HepG2 (cell line): ENCODE data around the gene COBL. TPM values are rescaled to one million over a fixed set of nuclear protein-coding genes. Genes with fewer than 3 reads are reported as not detected.
A peak's percentile ranks its signal among the peaks of the same experiment; 100 is the strongest.

Experiments
- AGO1 ChIP-seq: fragments of 200-400 bp; formaldehyde crosslinking; IDR thresholded peaks from 2 replicates; pipeline ENCODE4 v1.6.1; 2017; ENCODE audit warnings: mild to moderate bottlenecking, low read depth, low read length, moderate library complexity; ENCODE audit not compliant: poor library complexity, severe bottlenecking
- BORCS8-MEF2B ChIP-seq: sonication (generic); formaldehyde crosslinking; IDR thresholded peaks from 2 replicates; pipeline ENCODE4 v1.8.0; 2022; ENCODE audit warnings: mild to moderate bottlenecking, missing genetic modification reagents
- BRCA1 ChIP-seq: sonication (generic); formaldehyde crosslinking; IDR thresholded peaks from 2 replicates; pipeline ENCODE4 v1.4.0; 2020; ENCODE audit warnings: missing genetic modification reagents
- BRF2 ChIP-seq: sonication (generic); formaldehyde crosslinking; IDR thresholded peaks from 2 replicates; pipeline ENCODE4 v1.8.1; 2022; ENCODE audit warnings: mild to moderate bottlenecking, missing genetic modification reagents
- FOXK2 ChIP-seq: fragments of 450-650 bp; IDR thresholded peaks from 2 replicates; pipeline ENCODE4 v1.6.1; 2016
- FUBP1 ChIP-seq: sonication (generic); formaldehyde crosslinking; IDR thresholded peaks from 2 replicates; pipeline ENCODE4 v1.5.1; 2020; ENCODE audit warnings: missing genetic modification reagents, mild to moderate bottlenecking, borderline replicate concordance
- GABPA ChIP-seq, 2 experiments: IDR thresholded peaks; 2 replicates each; pipeline ENCODE4 v1.6.1; 2011 to 2016; ENCODE audit warnings: low read depth in 2 of 2, low read length in 1 of 2, missing biosample characterization in 1 of 2, missing genetic modification characterization in 1 of 2
- MED13 ChIP-seq: sonication (generic); formaldehyde crosslinking; IDR thresholded peaks from 2 replicates; pipeline ENCODE4 v1.5.0; 2020; ENCODE audit warnings: missing genetic modification reagents
- MEIS2 ChIP-seq: sonication (generic); formaldehyde crosslinking; IDR thresholded peaks from 2 replicates; pipeline ENCODE4 v1.9.0; 2021; ENCODE audit warnings: mild to moderate bottlenecking, missing genetic modification reagents
- NFKB2 ChIP-seq: sonication (generic); formaldehyde crosslinking; IDR thresholded peaks from 2 replicates; pipeline ENCODE4 v1.4.0; 2020; ENCODE audit warnings: missing genetic modification reagents, borderline replicate concordance
- SP4 ChIP-seq: sonication (generic); formaldehyde crosslinking; IDR thresholded peaks from 2 replicates; pipeline ENCODE4 v1.8.1; 2023; ENCODE audit warnings: mild to moderate bottlenecking, missing genetic modification reagents
- U2AF1 ChIP-seq: fragments of 200-400 bp; formaldehyde crosslinking; optimal IDR thresholded peaks from 2 replicates; pipeline ENCODE3; 2017; ENCODE audit warnings: mild to moderate bottlenecking, low read depth, low read length
- YY1 ChIP-seq: IDR thresholded peaks from 2 replicates; pipeline ENCODE4 v1.6.1; 2011; ENCODE audit warnings: low read length, low read depth, moderate library complexity, mild to moderate bottlenecking; ENCODE audit not compliant: insufficient read depth, insufficient replicate concordance
- ZBTB34 ChIP-seq: sonication (generic); formaldehyde crosslinking; IDR thresholded peaks from 2 replicates; pipeline ENCODE4 v1.8.0; 2022; ENCODE audit warnings: mild to moderate bottlenecking, missing genetic modification reagents
- ZFP36 ChIP-seq: fragments of 150-350 bp; IDR thresholded peaks from 2 replicates; pipeline ENCODE4 v1.6.1; 2018; ENCODE audit warnings: borderline replicate concordance, low read length, low read depth; ENCODE audit not compliant: partially characterized antibody
- ZKSCAN8 ChIP-seq: IDR thresholded peaks from 2 replicates; pipeline ENCODE4 v1.6.1; 2016; ENCODE audit warnings: borderline replicate concordance, missing genetic modification reagents, missing compliant biosample characterization
- ZNF10 ChIP-seq: sonication (generic); formaldehyde crosslinking; IDR thresholded peaks from 2 replicates; pipeline ENCODE4 v1.4.0; 2020; ENCODE audit warnings: mild to moderate bottlenecking, low read depth, missing genetic modification reagents, borderline replicate concordance
- ZNF446 ChIP-seq: sonication (generic); formaldehyde crosslinking; IDR thresholded peaks from 2 replicates; pipeline ENCODE4 v1.5.0; 2020; ENCODE audit warnings: mild to moderate bottlenecking, missing genetic modification reagents
- ZNF468 ChIP-seq: sonication (generic); formaldehyde crosslinking; IDR thresholded peaks from 2 replicates; pipeline ENCODE4 v1.8.0; 2022; ENCODE audit warnings: mild to moderate bottlenecking, moderate library complexity, missing genetic modification reagents
- ZNF605 ChIP-seq: sonication (generic); formaldehyde crosslinking; IDR thresholded peaks from 2 replicates; pipeline ENCODE4 v1.8.0; 2022; ENCODE audit warnings: mild to moderate bottlenecking, missing genetic modification reagents
- polyA plus RNA-seq, 8 experiments: library from polyadenylated mRNA; depleted of rRNA in 3 of 8; stranded (reverse) in 7 of 8; unstranded in 1 of 8; fragments of >200 nt; fragmentation: Illumina TruSeq in 4 of 8; extraction: Trizol in 4 of 8; gene quantifications; 2 replicates each; pipeline versions ENCODE4 v1.2.1 to v1.2.3, GENCODE V29; 2011 to 2016; ENCODE audit warnings: low read depth in 4 of 8, missing spikeins in 1 of 8, mixed read lengths in 1 of 8; ENCODE audit not compliant: insufficient read depth in 1 of 8
- total RNA-seq, 5 experiments: library from RNA; depleted of rRNA; stranded (reverse); fragments of >200 nt; fragmentation: Illumina TruSeq; extraction: Trizol; gene quantifications; 2 replicates each; pipeline ENCODE4 v1.2.3, GENCODE V29; 2016; ENCODE audit warnings: low read depth in 1 of 5
- TF ChIP-seq, protein P1 (sequence below): sonication (generic); formaldehyde crosslinking; IDR thresholded peaks from 2 replicates; pipeline ENCODE4 v1.4.0; 2020; ENCODE audit warnings: missing genetic modification reagents
- TF ChIP-seq, protein P2 (sequence below): sonication (generic); formaldehyde crosslinking; IDR thresholded peaks from 2 replicates; pipeline ENCODE4 v1.5.0; 2020; ENCODE audit warnings: missing genetic modification reagents

The COBL gene
- total and polyA plus RNA-seq, 2 of the 13 experiments (the other 11 are each of a cell fraction or from before 2014, with no cell fraction given): 3.8 to 4.9 TPM

- TF ChIP-seq ZBTB34 (no peak), ZFP36 (no peak), ZKSCAN8 (CRISPR knock-in tag) (peak; percentile 32; the same call in 1 of the 2 replicates), ZNF605 (no peak), BRCA1 (CRISPR knock-in tag) (no peak), U2AF1 (no peak), MED13 (no peak), NFKB2 (CRISPR knock-in tag) (peak; percentile 49; the same call in 1 of the 2 replicates), ZNF468 (CRISPR knock-in tag) (no peak), GABPA (IDR thresholded peaks at IDR 0.05; ENCODE audit: low read depth, low read length) (no peak), GABPA (CRISPR knock-in tag; IDR thresholded peaks at IDR 0.05; ENCODE audit: low read depth) (no peak), AGO1 (no peak), ZNF446 (CRISPR knock-in tag) (no peak), BRF2 (CRISPR knock-in tag) (no peak), YY1 (no peak), FOXK2 (no peak), MEIS2 (peak; percentile 45; the same call in 1 of the 2 replicates), FUBP1 (CRISPR knock-in tag) (no peak), BORCS8-MEF2B (CRISPR knock-in tag) (peak; percentile 41; the same call in 1 of the 2 replicates), ZNF10 (CRISPR knock-in tag) (no peak), SP4 (CRISPR knock-in tag) (no peak)
- TF ChIP-seq, protein P1, sequence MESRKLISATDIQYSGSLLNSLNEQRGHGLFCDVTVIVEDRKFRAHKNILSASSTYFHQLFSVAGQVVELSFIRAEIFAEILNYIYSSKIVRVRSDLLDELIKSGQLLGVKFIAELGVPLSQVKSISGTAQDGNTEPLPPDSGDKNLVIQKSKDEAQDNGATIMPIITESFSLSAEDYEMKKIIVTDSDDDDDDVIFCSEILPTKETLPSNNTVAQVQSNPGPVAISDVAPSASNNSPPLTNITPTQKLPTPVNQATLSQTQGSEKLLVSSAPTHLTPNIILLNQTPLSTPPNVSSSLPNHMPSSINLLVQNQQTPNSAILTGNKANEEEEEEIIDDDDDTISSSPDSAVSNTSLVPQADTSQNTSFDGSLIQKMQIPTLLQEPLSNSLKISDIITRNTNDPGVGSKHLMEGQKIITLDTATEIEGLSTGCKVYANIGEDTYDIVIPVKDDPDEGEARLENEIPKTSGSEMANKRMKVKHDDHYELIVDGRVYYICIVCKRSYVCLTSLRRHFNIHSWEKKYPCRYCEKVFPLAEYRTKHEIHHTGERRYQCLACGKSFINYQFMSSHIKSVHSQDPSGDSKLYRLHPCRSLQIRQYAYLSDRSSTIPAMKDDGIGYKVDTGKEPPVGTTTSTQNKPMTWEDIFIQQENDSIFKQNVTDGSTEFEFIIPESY: no peak
- TF ChIP-seq, protein P2, sequence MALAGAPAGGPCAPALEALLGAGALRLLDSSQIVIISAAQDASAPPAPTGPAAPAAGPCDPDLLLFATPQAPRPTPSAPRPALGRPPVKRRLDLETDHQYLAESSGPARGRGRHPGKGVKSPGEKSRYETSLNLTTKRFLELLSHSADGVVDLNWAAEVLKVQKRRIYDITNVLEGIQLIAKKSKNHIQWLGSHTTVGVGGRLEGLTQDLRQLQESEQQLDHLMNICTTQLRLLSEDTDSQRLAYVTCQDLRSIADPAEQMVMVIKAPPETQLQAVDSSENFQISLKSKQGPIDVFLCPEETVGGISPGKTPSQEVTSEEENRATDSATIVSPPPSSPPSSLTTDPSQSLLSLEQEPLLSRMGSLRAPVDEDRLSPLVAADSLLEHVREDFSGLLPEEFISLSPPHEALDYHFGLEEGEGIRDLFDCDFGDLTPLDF: no peak
These were observed 51.3 kb downstream of the COBL start (continued) for GRCh38 chr7:51265066-51265907.
